Mesenchymal stem cell (in vitro differentiated cells and primary cell): ENCODE measurements around the gene CCNI.
"Not testable (repeated sequence)": the region's sequence is repeated elsewhere in the genome, so short reads cannot be mapped to it uniquely, and the experiment has no call there.

ENCODE experiments used
- DNase-seq: peaks from one replicate; pipeline ENCODE4 v3.0.0-alpha.2; 2013
- H2AFZ ChIP-seq: one replicate; pipeline ENCODE4 v1.6.1; 2013; ENCODE audit warnings: low read depth, mild to moderate bottlenecking, control low read depth, inconsistent platforms, low read length, moderate library complexity
- H2AK5ac ChIP-seq: 2 replicates; pipeline ENCODE4 v1.6.1; 2013; ENCODE audit warnings: low read length, moderate library complexity, mild to moderate bottlenecking, inconsistent platforms; ENCODE audit not compliant: severe bottlenecking
- H2BK120ac ChIP-seq: one replicate; pipeline ENCODE4 v1.6.1; 2013; ENCODE audit warnings: low read depth, mild to moderate bottlenecking, inconsistent platforms, low read length, moderate library complexity
- H2BK12ac ChIP-seq, 2 experiments: one replicate each; pipeline ENCODE4 v1.6.1; 2013; ENCODE audit warnings: inconsistent platforms in 2 of 2, low read length in 2 of 2, mild to moderate bottlenecking in 2 of 2, moderate library complexity in 2 of 2, control low read depth in 1 of 2
- H2BK15ac ChIP-seq: one replicate; pipeline ENCODE4 v1.6.1; 2013; ENCODE audit warnings: mild to moderate bottlenecking, low read depth, inconsistent platforms; ENCODE audit not compliant: poor library complexity, severe bottlenecking
- H2BK5ac ChIP-seq: 2 replicates; pipeline ENCODE4 v1.6.1; 2013; ENCODE audit warnings: low read depth, mild to moderate bottlenecking, low read length, control low read depth, inconsistent platforms; ENCODE audit not compliant: poor library complexity, severe bottlenecking
- H3K14ac ChIP-seq, 2 experiments: one replicate each; pipeline ENCODE4 v1.6.1; 2013; ENCODE audit warnings: inconsistent platforms in 2 of 2, low read length in 2 of 2, control low read depth in 1 of 2, mild to moderate bottlenecking in 1 of 2, moderate library complexity in 1 of 2
- H3K18ac ChIP-seq, 2 experiments: one replicate each; pipeline ENCODE4 v1.6.1; 2013; ENCODE audit warnings: inconsistent platforms in 2 of 2, low read length in 2 of 2, control low read depth in 1 of 2, low read depth in 1 of 2, mild to moderate bottlenecking in 1 of 2
- H3K23ac ChIP-seq, 2 experiments: one replicate each; pipeline ENCODE4 v1.6.1; 2013; ENCODE audit warnings: inconsistent platforms in 2 of 2, low read length in 2 of 2, mild to moderate bottlenecking in 2 of 2, moderate library complexity in 2 of 2, control low read depth in 1 of 2
- H3K27ac ChIP-seq: 2 replicates; pipeline ENCODE4 v1.5.1; 2013; ENCODE audit warnings: mild to moderate bottlenecking, moderate library complexity, low read length, control low read depth, inconsistent platforms; ENCODE audit not compliant: poor library complexity, severe bottlenecking
- H3K27me3 ChIP-seq, 2 experiments: 2 replicates each; pipeline versions ENCODE4 v1.6.1 to v1.7.0; 2013; ENCODE audit warnings: low read length in 2 of 2, mild to moderate bottlenecking in 2 of 2, moderate library complexity in 2 of 2, control low read depth in 1 of 2, inconsistent platforms in 1 of 2; ENCODE audit not compliant: control insufficient read depth in 1 of 2, insufficient read depth in 1 of 2
- H3K36me3 ChIP-seq, 2 experiments: 2 replicates each; pipeline versions ENCODE4 v1.6.1 to v1.7.0; 2013; ENCODE audit warnings: low read length in 2 of 2, control low read depth in 1 of 2, inconsistent platforms in 1 of 2, low read depth in 1 of 2, mild to moderate bottlenecking in 1 of 2; ENCODE audit not compliant: insufficient read depth in 2 of 2, control insufficient read depth in 1 of 2
- H3K4ac ChIP-seq, 2 experiments: one replicate each; pipeline ENCODE4 v1.6.1; 2013; ENCODE audit warnings: inconsistent platforms in 2 of 2, low read length in 2 of 2, mild to moderate bottlenecking in 2 of 2, moderate library complexity in 2 of 2, control low read depth in 1 of 2, low read depth in 1 of 2
- H3K4me1 ChIP-seq: 2 replicates; pipeline ENCODE4 v1.6.1; 2013; ENCODE audit warnings: low read depth, low read length, control low read depth; ENCODE audit not compliant: control insufficient read depth, insufficient read depth
- H3K4me2 ChIP-seq: 2 replicates; pipeline ENCODE4 v1.6.1; 2013; ENCODE audit warnings: low read length, mild to moderate bottlenecking, inconsistent platforms; ENCODE audit not compliant: poor library complexity, severe bottlenecking
- H3K4me3 ChIP-seq, 2 experiments: 2 replicates each; pipeline versions ENCODE4 v1.5.1 to v1.7.0; 2013; ENCODE audit warnings: low read length in 2 of 2, mild to moderate bottlenecking in 2 of 2, control low read depth in 1 of 2, low read depth in 1 of 2; ENCODE audit not compliant: insufficient read depth in 1 of 2
- H3K79me1 ChIP-seq: replicated peaks from 2 replicates; pipeline ENCODE4 v1.6.1; 2013; ENCODE audit warnings: mild to moderate bottlenecking, control low read depth, low read length, inconsistent platforms; ENCODE audit not compliant: poor library complexity, severe bottlenecking
- H3K9ac ChIP-seq: 2 replicates; pipeline ENCODE4 v1.7.0; 2013; ENCODE audit warnings: mild to moderate bottlenecking, low read length, moderate library complexity
- H3K9me3 ChIP-seq: 2 replicates; pipeline ENCODE4 v1.7.0; 2013; ENCODE audit warnings: mild to moderate bottlenecking, low read length; ENCODE audit not compliant: control insufficient read depth
- H4K8ac ChIP-seq: one replicate; pipeline ENCODE4 v1.6.1; 2013; ENCODE audit warnings: inconsistent platforms, mild to moderate bottlenecking, low read length, moderate library complexity
- H4K91ac ChIP-seq: one replicate; pipeline ENCODE4 v1.6.1; 2013; ENCODE audit warnings: mild to moderate bottlenecking, low read length, inconsistent platforms
- WGBS: methylation state at CpG from one replicate; pipeline ENCODE4 v1.1.7; 2013; ENCODE audit warnings: mixed read lengths; 5-methylcytosine and 5-hydroxymethylcytosine counted together

Gene CCNI

GRCh38 chr4:77036206-77036605 is 39.6 kb downstream of the CCNI start:
- H3K27ac ChIP-seq, result peak overlapping the region; percentile 65
- H3K4me2 ChIP-seq, result no peak overlapping the region
- H2BK15ac ChIP-seq, result no peak overlapping the region
- H3K4me3 ChIP-seq, result no peak overlapping the region
- no peak overlapping the region for H3K23ac ChIP-seq
- H4K91ac ChIP-seq, result no peak overlapping the region
- H3K4me1 ChIP-seq, result no peaks in the 10 kb centered on the region
- no peaks in the 10 kb centered on the region for H3K9me3 ChIP-seq
- H3K4ac ChIP-seq, result no peak overlapping the region
- no peak overlapping the region for H4K8ac ChIP-seq
- H3K18ac ChIP-seq, result no peak overlapping the region
- H2BK120ac ChIP-seq, result no peak overlapping the region
- H3K9ac ChIP-seq, result peak overlapping the region; percentile 44
- no peaks in the 10 kb centered on the region for H3K27me3 ChIP-seq
- no CpG with 5 or more reads among the region's 2 CpGs for WGBS
- peak; percentile 77 for DNase-seq
- H2AFZ ChIP-seq, result no peak overlapping the region
- H3K14ac ChIP-seq, result no peak overlapping the region
- no peak overlapping the region for H2BK12ac ChIP-seq
- peaks cover 6% of the 10 kb centered on the region for H3K79me1 ChIP-seq
- no peak overlapping the region for H2BK5ac ChIP-seq
- peaks cover 17 to 72% of the 10 kb centered on the region in 2 experiments for H3K36me3 ChIP-seq
- H2AK5ac ChIP-seq, result no peak overlapping the region

- H2BK120ac ChIP-seq, result no peak overlapping the region
- no peak overlapping the region for H3K4ac ChIP-seq
- no peaks in the 10 kb centered on the region for H3K4me1 ChIP-seq
- H3K9me3 ChIP-seq, result no peaks in the 10 kb centered on the region
- H3K27ac ChIP-seq, result peak overlapping the region; percentile 16
- H3K27me3 ChIP-seq, result no peaks in the 10 kb centered on the region
- no peak overlapping the region for H3K18ac ChIP-seq
- no peak for DNase-seq
- no peak overlapping the region for H2BK12ac ChIP-seq
- H2BK5ac ChIP-seq, result no peak overlapping the region
- no peak overlapping the region for H3K14ac ChIP-seq
- H3K36me3 ChIP-seq, result peaks cover 23 to 78% of the 10 kb centered on the region in 2 experiments
- H3K23ac ChIP-seq, result no peak overlapping the region
- H2AK5ac ChIP-seq, result no peak overlapping the region
- H4K91ac ChIP-seq, result no peak overlapping the region
- H3K4me2 ChIP-seq, result no peak overlapping the region
- peaks cover 8% of the 10 kb centered on the region for H3K79me1 ChIP-seq
- H4K8ac ChIP-seq, result no peak overlapping the region
- H3K9ac ChIP-seq, result no peak overlapping the region
- no peak overlapping the region for H3K4me3 ChIP-seq
- WGBS, result 100% methylated on average over 1 of the region's 1 CpG
- H2AFZ ChIP-seq, result no peak overlapping the region
- H2BK15ac ChIP-seq, result no peak overlapping the region
These were observed 40.6 kb downstream of the CCNI start for GRCh38 chr4:77035153-77035552.

GRCh38 chr4:77031544-77031943 is 44.2 kb downstream of the CCNI start:
- Histone ChIP-seq H3K14ac (no peak overlapping the region), H4K8ac (no peak overlapping the region), H4K91ac (no peak overlapping the region), H3K18ac (no peak overlapping the region), H2AFZ (no peak overlapping the region), H2BK5ac (no peak overlapping the region), H2BK12ac (no peak overlapping the region), H3K4ac (no peak overlapping the region), H3K4me1 (no peaks in the 10 kb centered on the region), H3K23ac (no peak overlapping the region), H2BK15ac (no peak overlapping the region), H3K4me2 (no peak overlapping the region), H2BK120ac (no peak overlapping the region), H3K27ac (no peak overlapping the region), H3K79me1 (peaks cover 8% of the 10 kb centered on the region), H2AK5ac (no peak overlapping the region), H3K36me3 (peaks cover 27 to 92% of the 10 kb centered on the region in 2 experiments), H3K9me3 (no peaks in the 10 kb centered on the region), H3K4me3 (no peak overlapping the region), H3K27me3 (no peaks in the 10 kb centered on the region), H3K9ac (no peak overlapping the region)
- no peak for DNase-seq
- WGBS, result 87% methylated on average over 5 of the region's 5 CpGs

- H3K4me3 ChIP-seq, H2BK5ac ChIP-seq, DNase-seq, H3K4me1 ChIP-seq, H4K8ac ChIP-seq, H2BK12ac ChIP-seq, H2AK5ac ChIP-seq, H3K9me3 ChIP-seq, H2BK15ac ChIP-seq, H3K18ac ChIP-seq, H3K27me3 ChIP-seq, H3K4me2 ChIP-seq, H3K9ac ChIP-seq, H2AFZ ChIP-seq, H3K14ac ChIP-seq, H3K4ac ChIP-seq, H3K23ac ChIP-seq, H4K91ac ChIP-seq, H2BK120ac ChIP-seq, H3K27ac ChIP-seq: not testable (repeated sequence)
- Histone ChIP-seq H3K79me1 (peaks cover 11% of the 10 kb centered on the region), H3K36me3 (peaks cover 33 to 96% of the 10 kb centered on the region in 2 experiments)
- WGBS, result over 99% methylated on average over 7 of the region's 7 CpGs
These were observed 46.0 kb downstream of the CCNI start for GRCh38 chr4:77029757-77030156.
